ENCODE data around the gene NSD2.

NSD2 gene

GRCh38 chr4:1856071-1856942 is 14.9 kb upstream of the NSD2 start, which contains the start of gene LETM1:
TSS of gene LETM1 (minus strand) at chr4:1856156. CDS start at chr4:1855950, 206 bp downstream.
- TF ChIP-seq, protein P1, sequence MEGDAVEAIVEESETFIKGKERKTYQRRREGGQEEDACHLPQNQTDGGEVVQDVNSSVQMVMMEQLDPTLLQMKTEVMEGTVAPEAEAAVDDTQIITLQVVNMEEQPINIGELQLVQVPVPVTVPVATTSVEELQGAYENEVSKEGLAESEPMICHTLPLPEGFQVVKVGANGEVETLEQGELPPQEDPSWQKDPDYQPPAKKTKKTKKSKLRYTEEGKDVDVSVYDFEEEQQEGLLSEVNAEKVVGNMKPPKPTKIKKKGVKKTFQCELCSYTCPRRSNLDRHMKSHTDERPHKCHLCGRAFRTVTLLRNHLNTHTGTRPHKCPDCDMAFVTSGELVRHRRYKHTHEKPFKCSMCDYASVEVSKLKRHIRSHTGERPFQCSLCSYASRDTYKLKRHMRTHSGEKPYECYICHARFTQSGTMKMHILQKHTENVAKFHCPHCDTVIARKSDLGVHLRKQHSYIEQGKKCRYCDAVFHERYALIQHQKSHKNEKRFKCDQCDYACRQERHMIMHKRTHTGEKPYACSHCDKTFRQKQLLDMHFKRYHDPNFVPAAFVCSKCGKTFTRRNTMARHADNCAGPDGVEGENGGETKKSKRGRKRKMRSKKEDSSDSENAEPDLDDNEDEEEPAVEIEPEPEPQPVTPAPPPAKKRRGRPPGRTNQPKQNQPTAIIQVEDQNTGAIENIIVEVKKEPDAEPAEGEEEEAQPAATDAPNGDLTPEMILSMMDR (IDR thresholded peaks at IDR 0.05; ENCODE audit: low read depth, low read length): peak; percentile 12; the same call in 1 of the 2 replicates
- TF ChIP-seq EZH2phosphoT487 (IDR thresholded peaks at IDR 0.05; ENCODE audit: low read depth): no peak
- peak within 1 kb of the TSS; percentile 47 for H3K27ac ChIP-seq (ENCODE audit: low read length)
- peaks cover 61% of the 10 kb centered on the region for H3K79me2 ChIP-seq (ENCODE audit: low read length)
- 0 out of 2 replicates have a peak, but pooled peaks cover 3% of the 10 kb centered on the region for H3K27me3 ChIP-seq (ENCODE audit: low read depth, low read length)
- H3K36me3 ChIP-seq (replicated peaks; ENCODE audit: low read depth, low read length): peaks cover 6% of the 10 kb centered on the region
- H2AFZ ChIP-seq (ENCODE audit: low read depth, low read length): peak within 1 kb of the TSS; percentile 8; the same call in 1 of the 2 replicates
- H3K9me3 ChIP-seq (ENCODE audit: insufficient read depth, low read length): no peaks in the 10 kb centered on the region
- peaks cover 17% of the 10 kb centered on the region for H4K20me1 ChIP-seq (ENCODE audit: insufficient read depth, low read length)
- peak within 1 kb of the TSS; percentile 94 for H3K4me3 ChIP-seq (ENCODE audit: low read length)
- peaks cover 13% of the 10 kb centered on the region for H3K4me1 ChIP-seq (ENCODE audit: low read length)
- H3K9ac ChIP-seq (ENCODE audit: low read length): peak within 1 kb of the TSS; percentile 79
- peak within 1 kb of the TSS; percentile 99 for H3K4me2 ChIP-seq (ENCODE audit: low read length)

DNA sequence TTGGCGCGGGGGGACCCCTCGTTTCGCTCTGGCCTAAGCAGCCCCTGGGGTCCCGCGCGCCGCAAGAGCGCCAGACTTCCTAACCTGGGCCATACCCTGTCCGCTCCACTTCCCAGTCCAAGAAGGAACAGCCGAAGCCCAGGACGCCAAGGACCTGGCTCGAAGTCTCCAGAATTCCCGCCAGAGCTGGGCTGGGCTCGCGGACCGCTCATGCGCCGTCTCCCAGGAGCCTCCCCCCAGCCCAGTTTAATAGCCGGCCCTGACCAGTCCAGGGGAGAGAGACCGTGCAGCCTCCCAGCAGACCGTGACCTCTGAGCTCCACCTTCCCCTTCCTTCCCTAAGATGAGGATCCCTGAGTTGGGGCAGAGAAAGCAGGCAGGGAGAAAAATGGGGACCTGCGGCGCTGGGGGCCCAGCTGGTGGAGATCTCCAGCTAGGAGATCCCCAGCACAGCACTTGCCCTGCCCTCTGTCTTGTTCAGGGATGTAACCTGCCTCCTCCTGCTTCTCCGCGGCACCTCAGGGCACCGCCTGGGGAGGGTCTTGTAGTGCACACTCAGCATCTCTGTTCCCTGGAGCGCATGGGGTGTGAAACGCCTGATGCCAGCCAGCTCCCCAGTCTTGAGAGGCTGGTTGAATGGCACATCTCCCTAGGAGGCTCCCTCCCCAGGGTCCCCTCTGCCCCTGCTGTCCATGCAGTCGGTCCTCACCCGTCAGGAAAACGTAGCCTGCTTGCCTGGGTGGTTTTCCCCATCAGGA is 14.1 kb upstream of the NSD2 start:
- 0 out of 2 replicates have a peak, but pooled peaks cover 8% of the 10 kb centered on the region for H3K27me3 ChIP-seq (ENCODE audit: low read depth, low read length)
- H3K9me3 ChIP-seq (ENCODE audit: insufficient read depth, low read length): no peaks in the 10 kb centered on the region
- H3K4me2 ChIP-seq (ENCODE audit: low read length): peak overlapping the region; percentile 99
- peaks cover 6% of the 10 kb centered on the region for H3K36me3 ChIP-seq (replicated peaks; ENCODE audit: low read depth, low read length)
- H4K20me1 ChIP-seq (ENCODE audit: insufficient read depth, low read length): peaks cover 9% of the 10 kb centered on the region
- TF ChIP-seq, protein P1 (IDR thresholded peaks at IDR 0.05; ENCODE audit: low read depth, low read length): no peak
- no peak for TF ChIP-seq EZH2phosphoT487 (IDR thresholded peaks at IDR 0.05; ENCODE audit: low read depth)
- H3K9ac ChIP-seq (ENCODE audit: low read length): peak overlapping the region; percentile 75
- peak overlapping the region; percentile 8; the same call in 1 of the 2 replicates for H2AFZ ChIP-seq (ENCODE audit: low read depth, low read length)
- peaks cover 13% of the 10 kb centered on the region for H3K4me1 ChIP-seq (ENCODE audit: low read length)
- peaks cover 53% of the 10 kb centered on the region for H3K79me2 ChIP-seq (ENCODE audit: low read length)
- H3K4me3 ChIP-seq (ENCODE audit: low read length): peak overlapping the region; percentile 94
- peak overlapping the region; percentile 47; the same call in 1 of the 2 replicates for H3K27ac ChIP-seq (ENCODE audit: low read length)

GRCh38 chr4:1857931-1858330 is 13.3 kb upstream of the NSD2 start:
- peaks cover 3% of the 10 kb centered on the region for H3K36me3 ChIP-seq (replicated peaks; ENCODE audit: low read depth, low read length)
- peaks cover 45% of the 10 kb centered on the region for H3K79me2 ChIP-seq (ENCODE audit: low read length)
- no peaks in the 10 kb centered on the region for H3K9me3 ChIP-seq (ENCODE audit: insufficient read depth, low read length)
- peaks cover 2% of the 10 kb centered on the region for H4K20me1 ChIP-seq (ENCODE audit: insufficient read depth, low read length)
- no peak for TF ChIP-seq EZH2phosphoT487 (IDR thresholded peaks at IDR 0.05; ENCODE audit: low read depth)
- TF ChIP-seq, protein P1 (IDR thresholded peaks at IDR 0.05; ENCODE audit: low read depth, low read length): no peak
- H3K9ac ChIP-seq (ENCODE audit: low read length): no peak overlapping the region
- H3K27ac ChIP-seq (ENCODE audit: low read length): no peak overlapping the region
- H3K4me1 ChIP-seq (ENCODE audit: low read length): peaks cover 13% of the 10 kb centered on the region
- H2AFZ ChIP-seq (ENCODE audit: low read depth, low read length): no peak overlapping the region
- no peak overlapping the region for H3K4me2 ChIP-seq (ENCODE audit: low read length)
- H3K27me3 ChIP-seq (ENCODE audit: low read depth, low read length): 0 out of 2 replicates have a peak, but pooled peaks cover 8% of the 10 kb centered on the region
- no peak overlapping the region for H3K4me3 ChIP-seq (ENCODE audit: low read length)

DNA sequence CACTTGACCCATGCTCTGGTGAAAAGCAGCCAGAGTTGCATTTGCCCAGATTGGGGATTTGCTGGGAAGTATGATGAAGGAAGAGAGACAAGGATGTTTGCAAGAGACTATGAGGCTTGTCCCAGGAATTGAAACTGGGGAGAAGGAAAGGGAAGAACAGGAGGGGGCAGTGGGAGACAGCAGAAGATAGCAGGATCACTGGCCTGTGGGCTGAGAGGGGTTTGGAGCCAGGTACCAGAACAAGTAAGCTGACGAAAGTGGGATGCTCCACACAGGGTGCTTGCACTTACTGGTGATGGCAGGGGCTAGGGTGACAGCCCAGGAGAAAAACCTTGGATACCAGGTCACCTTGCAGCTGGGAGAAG is 11.8 kb upstream of the NSD2 start:
- Histone ChIP-seq H4K20me1 (ENCODE audit: insufficient read depth, low read length) (no peaks in the 10 kb centered on the region), H3K4me3 (ENCODE audit: low read length) (no peak overlapping the region), H3K36me3 (replicated peaks; ENCODE audit: low read depth, low read length) (no peaks in the 10 kb centered on the region), H3K4me2 (ENCODE audit: low read length) (no peak overlapping the region), H3K9me3 (ENCODE audit: insufficient read depth, low read length) (no peaks in the 10 kb centered on the region), H2AFZ (ENCODE audit: low read depth, low read length) (no peak overlapping the region), H3K27me3 (ENCODE audit: low read depth, low read length) (0 out of 2 replicates have a peak, but pooled peaks cover 8% of the 10 kb centered on the region), H3K27ac (ENCODE audit: low read length) (no peak overlapping the region), H3K9ac (ENCODE audit: low read length) (no peak overlapping the region), H3K4me1 (ENCODE audit: low read length) (peaks cover 13% of the 10 kb centered on the region), H3K79me2 (ENCODE audit: low read length) (peaks cover 31% of the 10 kb centered on the region)
- no peak for TF ChIP-seq EZH2phosphoT487 (IDR thresholded peaks at IDR 0.05; ENCODE audit: low read depth)
- TF ChIP-seq, protein P1 (IDR thresholded peaks at IDR 0.05; ENCODE audit: low read depth, low read length): no peak
